ENCODE results near the gene RMDN2.

DNA sequence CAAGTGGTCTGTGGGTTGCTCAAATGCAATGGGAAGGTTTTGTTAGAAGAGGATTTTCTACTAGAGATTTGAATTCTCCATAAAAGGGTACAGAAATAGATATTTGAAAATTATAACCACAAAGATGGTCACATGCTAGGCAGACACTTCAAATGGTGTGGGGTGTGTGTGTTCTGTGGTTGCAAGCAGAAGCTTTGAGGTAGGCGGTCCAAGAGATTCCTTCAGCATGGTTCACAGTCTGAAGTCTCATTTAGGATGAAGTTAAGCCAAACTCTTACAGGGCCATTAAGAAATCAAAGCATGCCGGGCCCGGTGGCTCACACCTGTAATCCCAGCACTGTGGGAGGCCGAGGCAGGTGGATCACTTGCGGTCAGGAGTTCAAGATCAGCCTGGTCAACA, 38.3 kb upstream of the RMDN2 start:
- TF ChIP-seq BRF2 (IDR thresholded peaks at IDR 0.05; ENCODE audit: borderline replicate concordance, insufficient read depth, insufficient read length) (no peak), ARID2 (IDR thresholded peaks at IDR 0.05) (no peak), U2AF1 (optimal IDR thresholded peaks at IDR 0.05; ENCODE audit: low read depth, low read length) (no peak), POLR2AphosphoS5 (IDR thresholded peaks at IDR 0.05; ENCODE audit: control insufficient read depth, insufficient read depth, low read depth, low read length) (no peak), POLR2H (tag; IDR thresholded peaks at IDR 0.05; ENCODE audit: low read depth) (no peak)
- TF ChIP-seq, protein P1, sequence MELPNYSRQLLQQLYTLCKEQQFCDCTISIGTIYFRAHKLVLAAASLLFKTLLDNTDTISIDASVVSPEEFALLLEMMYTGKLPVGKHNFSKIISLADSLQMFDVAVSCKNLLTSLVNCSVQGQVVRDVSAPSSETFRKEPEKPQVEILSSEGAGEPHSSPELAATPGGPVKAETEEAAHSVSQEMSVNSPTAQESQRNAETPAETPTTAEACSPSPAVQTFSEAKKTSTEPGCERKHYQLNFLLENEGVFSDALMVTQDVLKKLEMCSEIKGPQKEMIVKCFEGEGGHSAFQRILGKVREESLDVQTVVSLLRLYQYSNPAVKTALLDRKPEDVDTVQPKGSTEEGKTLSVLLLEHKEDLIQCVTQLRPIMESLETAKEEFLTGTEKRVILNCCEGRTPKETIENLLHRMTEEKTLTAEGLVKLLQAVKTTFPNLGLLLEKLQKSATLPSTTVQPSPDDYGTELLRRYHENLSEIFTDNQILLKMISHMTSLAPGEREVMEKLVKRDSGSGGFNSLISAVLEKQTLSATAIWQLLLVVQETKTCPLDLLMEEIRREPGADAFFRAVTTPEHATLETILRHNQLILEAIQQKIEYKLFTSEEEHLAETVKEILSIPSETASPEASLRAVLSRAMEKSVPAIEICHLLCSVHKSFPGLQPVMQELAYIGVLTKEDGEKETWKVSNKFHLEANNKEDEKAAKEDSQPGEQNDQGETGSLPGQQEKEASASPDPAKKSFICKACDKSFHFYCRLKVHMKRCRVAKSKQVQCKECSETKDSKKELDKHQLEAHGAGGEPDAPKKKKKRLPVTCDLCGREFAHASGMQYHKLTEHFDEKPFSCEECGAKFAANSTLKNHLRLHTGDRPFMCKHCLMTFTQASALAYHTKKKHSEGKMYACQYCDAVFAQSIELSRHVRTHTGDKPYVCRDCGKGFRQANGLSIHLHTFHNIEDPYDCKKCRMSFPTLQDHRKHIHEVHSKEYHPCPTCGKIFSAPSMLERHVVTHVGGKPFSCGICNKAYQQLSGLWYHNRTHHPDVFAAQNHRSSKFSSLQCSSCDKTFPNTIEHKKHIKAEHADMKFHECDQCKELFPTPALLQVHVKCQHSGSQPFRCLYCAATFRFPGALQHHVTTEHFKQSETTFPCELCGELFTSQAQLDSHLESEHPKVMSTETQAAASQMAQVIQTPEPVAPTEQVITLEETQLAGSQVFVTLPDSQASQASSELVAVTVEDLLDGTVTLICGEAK (IDR thresholded peaks at IDR 0.05) = no peak
- TF ChIP-seq, protein P1 (CRISPR knock-in tag; IDR thresholded peaks at IDR 0.05) = no peak

Data from K562 (cell line).